Measurements from ENCODE around the gene DLG1. TPM values are rescaled to one million over a fixed set of nuclear protein-coding genes. Genes with fewer than 3 reads are reported as not detected.

The DLG1 gene
- total RNA-seq, 4 donors from 2014 or later, result 49.6 to 78.9 (median 76.2) TPM

DNA sequence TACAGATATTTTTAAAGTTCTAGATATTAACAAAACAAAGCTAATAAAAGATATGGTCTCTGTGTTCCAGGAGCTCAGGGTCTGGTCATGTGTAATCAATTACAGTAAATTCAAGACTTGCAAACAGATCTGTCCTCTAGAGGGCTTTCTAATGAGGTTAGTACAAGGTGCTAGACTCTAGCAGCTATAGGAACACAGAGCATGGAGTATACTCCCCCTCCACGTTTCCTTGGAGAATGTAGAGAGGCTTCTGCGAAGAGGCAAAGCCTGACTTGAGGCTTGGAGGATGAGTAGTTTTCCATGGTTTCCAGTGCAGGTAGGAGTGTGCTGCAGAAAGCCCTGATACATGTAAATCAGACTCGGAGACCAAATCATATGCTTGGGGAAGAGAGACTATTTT, 32.7 kb upstream of the DLG1 start:
- TF ChIP-seq, protein P1, sequence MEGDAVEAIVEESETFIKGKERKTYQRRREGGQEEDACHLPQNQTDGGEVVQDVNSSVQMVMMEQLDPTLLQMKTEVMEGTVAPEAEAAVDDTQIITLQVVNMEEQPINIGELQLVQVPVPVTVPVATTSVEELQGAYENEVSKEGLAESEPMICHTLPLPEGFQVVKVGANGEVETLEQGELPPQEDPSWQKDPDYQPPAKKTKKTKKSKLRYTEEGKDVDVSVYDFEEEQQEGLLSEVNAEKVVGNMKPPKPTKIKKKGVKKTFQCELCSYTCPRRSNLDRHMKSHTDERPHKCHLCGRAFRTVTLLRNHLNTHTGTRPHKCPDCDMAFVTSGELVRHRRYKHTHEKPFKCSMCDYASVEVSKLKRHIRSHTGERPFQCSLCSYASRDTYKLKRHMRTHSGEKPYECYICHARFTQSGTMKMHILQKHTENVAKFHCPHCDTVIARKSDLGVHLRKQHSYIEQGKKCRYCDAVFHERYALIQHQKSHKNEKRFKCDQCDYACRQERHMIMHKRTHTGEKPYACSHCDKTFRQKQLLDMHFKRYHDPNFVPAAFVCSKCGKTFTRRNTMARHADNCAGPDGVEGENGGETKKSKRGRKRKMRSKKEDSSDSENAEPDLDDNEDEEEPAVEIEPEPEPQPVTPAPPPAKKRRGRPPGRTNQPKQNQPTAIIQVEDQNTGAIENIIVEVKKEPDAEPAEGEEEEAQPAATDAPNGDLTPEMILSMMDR (IDR thresholded peaks at IDR 0.05; ENCODE audit: low read depth), result no peak

DNA sequence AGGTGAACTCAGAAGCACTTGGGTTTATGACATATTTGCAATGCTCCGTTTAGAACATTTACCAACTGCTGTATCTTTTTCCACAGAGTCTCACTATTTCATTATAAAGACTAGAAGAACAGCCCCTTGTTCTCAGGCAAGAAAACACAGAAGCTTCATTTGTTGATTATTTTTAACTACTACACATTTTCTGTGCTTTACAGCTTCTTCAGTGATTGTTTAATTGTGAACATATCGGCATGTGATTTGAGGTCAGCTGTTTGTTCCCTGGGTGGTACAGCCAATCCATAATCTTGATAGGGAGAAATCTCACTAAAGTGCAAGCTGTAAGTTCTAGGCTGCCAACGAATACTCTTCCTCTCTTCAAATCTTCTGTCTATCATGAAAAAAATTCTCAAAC, 31.0 kb upstream of the DLG1 start:
- TF ChIP-seq, protein P1 (IDR thresholded peaks at IDR 0.05; ENCODE audit: low read depth), result no peak

DNA sequence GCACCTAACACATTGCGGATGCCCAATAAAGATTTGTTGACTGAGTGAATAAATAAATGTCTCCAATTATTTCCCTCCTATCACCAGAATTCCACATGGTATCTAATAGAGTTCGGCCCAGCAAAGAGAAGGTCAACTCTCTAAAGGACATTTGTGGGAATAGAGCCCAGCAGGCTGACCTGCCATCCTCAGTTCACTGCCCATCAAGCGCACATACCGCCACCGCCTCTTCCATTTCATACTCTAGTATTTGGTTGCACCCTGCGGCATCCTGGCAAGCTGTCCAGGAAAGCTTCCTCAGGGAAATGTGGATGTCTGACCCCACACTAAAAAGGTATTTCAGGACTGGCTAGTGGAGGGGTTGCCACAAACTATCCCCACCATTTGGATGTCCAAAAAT, 29.8 kb upstream of the DLG1 start:
- TF ChIP-seq, protein P1 (IDR thresholded peaks at IDR 0.05; ENCODE audit: low read depth), result no peak

- TF ChIP-seq, protein P1 (IDR thresholded peaks at IDR 0.05; ENCODE audit: low read depth), result no peak
Observed at GRCh38 chr3:197327701-197328100, 29.3 kb upstream of the DLG1 start.

DNA sequence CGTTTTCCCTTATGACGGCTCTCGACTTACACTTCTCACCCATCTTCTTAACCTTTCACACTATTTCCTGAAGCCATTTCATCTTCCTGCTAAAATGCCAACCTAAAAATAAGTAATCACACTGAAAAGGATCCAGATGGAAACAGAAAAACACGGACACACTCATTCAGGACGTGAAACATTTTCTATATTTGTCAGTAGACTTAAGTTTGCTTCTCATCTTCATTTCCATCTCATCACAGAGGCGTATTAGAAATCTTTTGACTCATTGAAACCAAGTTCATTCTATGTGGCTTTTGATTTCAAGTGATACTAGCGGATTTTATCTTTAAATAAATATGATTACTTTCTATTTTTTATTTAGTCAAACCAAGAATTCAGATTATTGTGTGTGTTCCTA, 27.4 kb upstream of the DLG1 start:
- TF ChIP-seq, protein P1 (IDR thresholded peaks at IDR 0.05; ENCODE audit: low read depth), result no peak

DNA sequence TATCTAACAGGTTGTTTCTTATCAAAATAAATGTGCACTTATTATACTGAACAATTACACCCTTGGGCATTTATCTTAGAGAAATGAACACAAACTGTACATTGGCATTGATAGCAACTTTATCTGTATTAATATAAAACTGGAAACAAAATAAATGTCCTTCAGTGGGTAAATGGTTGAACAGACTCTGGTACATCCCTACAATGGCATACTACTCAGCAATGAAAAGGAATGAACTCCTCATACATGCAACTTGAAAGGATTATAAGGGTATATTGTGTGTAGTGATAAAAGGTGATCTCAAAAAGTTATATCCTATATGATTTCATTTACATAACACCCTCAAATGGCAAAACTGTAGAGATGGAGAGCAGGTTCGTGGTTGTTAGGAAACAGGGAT, 23.7 kb upstream of the DLG1 start:
- TF ChIP-seq, protein P1 (IDR thresholded peaks at IDR 0.05; ENCODE audit: low read depth), result no peak

GRCh38 chr3:197320582-197320981, 22.2 kb upstream of the DLG1 start:
- TF ChIP-seq, protein P1 (IDR thresholded peaks at IDR 0.05; ENCODE audit: low read depth), result no peak

Data from subcutaneous adipose tissue (tissue), 4 donors.